ENCODE results near the gene ELANE.
A peak's percentile ranks its signal among the peaks of the same experiment; 100 is the strongest.
"Not testable (repeated sequence)": the region's sequence is repeated elsewhere in the genome, so short reads cannot be mapped to it uniquely, and the experiment has no call there.

The ELANE gene

GRCh38 chr19:843180-843835 lies 8.8 kb upstream of the ELANE start:
- DNase-seq: no peak

GRCh38 chr19:843836-844545 lies 8.1 kb upstream of the ELANE start:
- DNase-seq: no peak

GRCh38 chr19:844546-844971 lies 7.5 kb upstream of the ELANE start:
- DNase-seq: no peak

GRCh38 chr19:845707-846521 lies 6.2 kb upstream of the ELANE start:
- no peak for DNase-seq

- no peak for DNase-seq
These were observed 3.6 kb upstream of the ELANE start for GRCh38 chr19:848386-848921.

- not testable (repeated sequence) for DNase-seq
These were observed 2.9 kb upstream of the ELANE start for GRCh38 chr19:849195-849594.

GRCh38 chr19:850221-850978 lies 1.7 kb upstream of the ELANE start:
- no peak for DNase-seq

GRCh38 chr19:850979-851335 lies 1.1 kb upstream of the ELANE start:
- DNase-seq: no peak

- no peak for DNase-seq
These were observed 997 bp downstream of the ELANE start for GRCh38 chr19:853014-853585.

- DNase-seq: not testable (repeated sequence)
These were observed 1.6 kb downstream of the ELANE start for GRCh38 chr19:853614-854220.

- no peak for DNase-seq
These were observed 2.4 kb downstream of the ELANE start for GRCh38 chr19:854549-854948.

- no peak for DNase-seq
These were observed 3.0 kb downstream of the ELANE start for GRCh38 chr19:855142-855541.

GRCh38 chr19:855566-856120 lies 3.5 kb downstream of the ELANE start:
- no peak for DNase-seq

- DNase-seq: no peak
These were observed 6.2 kb downstream of the ELANE start for GRCh38 chr19:858284-858683.

- DNase-seq: no peak
These were observed 7.1 kb downstream of the ELANE start, which contains the start of gene CFD for GRCh38 chr19:858868-859843. Gene CFD, plus strand, starts transcription at chr19:859664. Its CDS starts 26 bp downstream, at chr19:859690.

GRCh38 chr19:861141-861755 lies 9.1 kb downstream of the ELANE start:
- no peak for DNase-seq

GRCh38 chr19:861756-862580 lies 9.9 kb downstream of the ELANE start:
- DNase-seq: peak; percentile 69

- DNase-seq: peak; percentile 85
These were observed 10.6 kb downstream of the ELANE start for GRCh38 chr19:862581-863314.

Measured in CD4-positive, alpha-beta T cell treated with Interleukin-10 for 1 hour (primary cell).